SK-N-SH (cell line): ENCODE data around the gene EIF3F.

ENCODE experiments used
- CHD2 ChIP-seq: fragments of 150-350 bp; IDR thresholded peaks from 2 replicates; pipeline ENCODE4 v1.6.1; 2018; ENCODE audit warnings: low read length; ENCODE audit not compliant: partially characterized antibody
- CTCF ChIP-seq: fragments of 200-600 bp; sonication (generic); IDR thresholded peaks from 2 replicates; pipeline ENCODE4 v1.6.1; 2017; ENCODE audit warnings: antibody characterized with exemption, mild to moderate bottlenecking, moderate library complexity
- MAX ChIP-seq: IDR thresholded peaks from 2 replicates; pipeline ENCODE4 v1.4.0; 2012; ENCODE audit warnings: low read depth
- RAD21 ChIP-seq: IDR thresholded peaks from 2 replicates; pipeline ENCODE4 v1.6.1; 2012; ENCODE audit warnings: mild to moderate bottlenecking, low read length
- REST ChIP-seq: IDR thresholded peaks from 2 replicates; pipeline ENCODE4 v1.6.1; 2012; ENCODE audit warnings: mild to moderate bottlenecking, low read depth, low read length, moderate library complexity
- TCF12 ChIP-seq: IDR thresholded peaks from 2 replicates; pipeline ENCODE4 v1.4.0; 2012
- TF ChIP-seq, protein P1 (sequence below): IDR thresholded peaks from 2 replicates; pipeline ENCODE4 v1.4.0; 2012; ENCODE audit warnings: low read depth, borderline replicate concordance

DNA sequence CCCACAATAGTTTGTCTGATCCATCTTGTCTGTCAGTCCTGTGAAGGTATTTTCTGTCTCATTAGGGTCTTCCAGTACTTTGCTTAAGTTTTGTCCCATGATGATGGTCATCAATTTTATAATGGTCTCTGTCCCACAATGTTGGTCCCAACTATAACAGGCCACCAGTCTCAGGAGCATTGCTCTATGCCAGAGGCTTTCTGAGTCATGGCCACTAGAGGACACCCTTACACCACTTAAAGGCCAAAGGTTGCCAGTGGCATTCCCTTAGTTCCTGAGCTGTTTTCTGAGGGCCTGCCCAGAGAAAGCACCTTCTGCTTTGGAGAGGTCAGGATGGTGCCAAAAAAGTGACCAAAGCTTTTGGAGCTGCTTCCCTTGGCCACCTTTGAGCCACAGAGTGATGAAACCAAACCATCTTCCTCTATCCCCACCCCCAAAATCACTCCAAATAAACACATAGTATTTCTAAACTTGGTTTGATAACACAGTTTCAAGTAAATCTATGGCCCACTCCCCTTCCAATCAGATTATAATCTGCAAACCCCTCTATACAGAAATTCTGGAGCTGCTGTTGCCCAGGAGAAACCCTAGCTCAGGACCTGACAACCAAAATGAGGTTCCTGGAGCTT lies 19.3 kb downstream of the EIF3F start:
- no peak for TF ChIP-seq TCF12
- TF ChIP-seq MAX: no peak
- peak; percentile 94 for TF ChIP-seq CTCF
- peak; percentile 100 for TF ChIP-seq RAD21
- TF ChIP-seq REST: no peak
- TF ChIP-seq, protein P1, sequence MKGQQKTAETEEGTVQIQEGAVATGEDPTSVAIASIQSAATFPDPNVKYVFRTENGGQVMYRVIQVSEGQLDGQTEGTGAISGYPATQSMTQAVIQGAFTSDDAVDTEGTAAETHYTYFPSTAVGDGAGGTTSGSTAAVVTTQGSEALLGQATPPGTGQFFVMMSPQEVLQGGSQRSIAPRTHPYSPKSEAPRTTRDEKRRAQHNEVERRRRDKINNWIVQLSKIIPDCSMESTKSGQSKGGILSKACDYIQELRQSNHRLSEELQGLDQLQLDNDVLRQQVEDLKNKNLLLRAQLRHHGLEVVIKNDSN: no peak
- TF ChIP-seq CHD2: no peak
